ENCODE data around the gene TMEM17. TPM values are rescaled to one million over a fixed set of nuclear protein-coding genes. Genes with fewer than 3 reads are reported as not detected.
A peak's percentile ranks its signal among the peaks of the same experiment; 100 is the strongest.

The TMEM17 gene
- total RNA-seq, 1 experiment from 2014 or later, result 3.2 TPM

GRCh38 chr2:62506421-62506750 is 391 bp upstream of the TMEM17 start:
- no peaks in the 10 kb centered on the region for H3K9me2 ChIP-seq (ENCODE audit: insufficient read depth)
- no peak for TF ChIP-seq ELF1 (IDR thresholded peaks at IDR 0.05; ENCODE audit: borderline replicate concordance, low read depth)
- 0 out of 2 replicates have a peak, but pooled peaks have one; percentile 15 for TF ChIP-seq MAX (IDR thresholded peaks at IDR 0.05)
- no peak for TF ChIP-seq ZNF274 (IDR thresholded peaks at IDR 0.05; ENCODE audit: low read depth, low read length)
- peak; percentile 0 for TF ChIP-seq POLR2A (IDR thresholded peaks at IDR 0.05; ENCODE audit: borderline replicate concordance, extremely low read depth, insufficient read depth, insufficient read length)
- no peak for TF ChIP-seq TCF7L2 (IDR thresholded peaks at IDR 0.05; ENCODE audit: borderline replicate concordance, extremely low read depth, insufficient read depth, insufficient read length)
- no peak for TF ChIP-seq ZBTB33 (IDR thresholded peaks at IDR 0.05; ENCODE audit: extremely low read depth, insufficient replicate concordance, low read length)
- intact Hi-C loops (cut with micrococcal nuclease), result no loop called here
- H3K9ac ChIP-seq (ENCODE audit: low read length), result peak overlapping the region; percentile 76
- peaks cover 3 to 32% of the 10 kb centered on the region in 2 experiments; a peak in 3 of 4 replicates for H3K4me1 ChIP-seq (ENCODE audit: control insufficient read depth in 1 of 2, insufficient read depth in 2 of 2, low read length in 2 of 2)
- H3K27ac ChIP-seq (ENCODE audit: low read depth, low read length), result peak overlapping the region; percentile 67
- ChIA-PET RAD21 (ENCODE audit: low non-redundant PET in 1 of 2, low total read pairs in 2 of 2, uncharacterized antibody in 2 of 2, unreplicated experiment in 2 of 2) (interaction anchor here in 1 of 2 experiments (1.4 kb wide), 1 partner anchor 72 kb away, joined by 3 read pairs; no protein-coding TSS in a partner anchor), POLR2A (interaction anchor here (1.3 kb wide), 2 partner anchors 40 to 72 kb away, joined by 3 to 5 read pairs; no protein-coding TSS in a partner anchor), CTCF (no interaction called here)
- peak; percentile 39 for ATAC-seq
- peak overlapping the region; percentile 89 for H3K4me2 ChIP-seq (ENCODE audit: low read length)
- no peaks in the 10 kb centered on the region for H3K79me2 ChIP-seq (ENCODE audit: insufficient read depth, low read length)
- peak overlapping the region; percentile 62 for H2AFZ ChIP-seq (ENCODE audit: low read depth, low read length, poor library complexity, severe bottlenecking)
- H4K20me1 ChIP-seq (ENCODE audit: insufficient read depth), result no peaks in the 10 kb centered on the region
- BruUV-seq (replicated peaks), result TSS peak; percentile 83
- no peak for DNase-seq (ENCODE audit: low read depth, low spot score)
- no peaks in the 10 kb centered on the region for H3K9me3 ChIP-seq (ENCODE audit: control insufficient read depth in 1 of 2, insufficient read depth in 1 of 2, low read depth in 1 of 2, low read length in 2 of 2)
- peak overlapping the region; percentile 46 to 73 for H3K4me3 ChIP-seq (replicated peaks in 1 of 2; ENCODE audit: low read depth in 1 of 2, low read length in 2 of 2)
- peaks cover 0 to 3% of the 10 kb centered on the region in 2 experiments; a peak in 2 of 4 replicates for H3K36me3 ChIP-seq (ENCODE audit: control insufficient read depth in 1 of 2, insufficient read depth in 2 of 2, low read length in 2 of 2)
- H3K27me3 ChIP-seq (ENCODE audit: insufficient read depth, low read length), result no peaks in the 10 kb centered on the region
